Fibroblast of lung (primary cell): ENCODE measurements around the gene INCENP. TPM values are rescaled to one million over a fixed set of nuclear protein-coding genes. Genes with fewer than 3 reads are reported as not detected.

Source experiments
- DNase-seq, 2 donors: peaks; one replicate each; pipeline versions ENCODE4 v3.0.0 to v3.0.0-alpha.2; 2010; ENCODE audit warnings: low read depth in 2 of 2
- H2AFZ ChIP-seq: 2 replicates; pipeline ENCODE4 v1.5.1; 2012; ENCODE audit warnings: low read length, control low read depth, inconsistent platforms
- H3K27ac ChIP-seq: 2 replicates; pipeline ENCODE4 v1.5.1; 2011; ENCODE audit warnings: low read length, control low read depth; ENCODE audit not compliant: insufficient read depth
- H3K27me3 ChIP-seq: 2 replicates; pipeline ENCODE4 v1.5.1; 2011; ENCODE audit warnings: mild to moderate bottlenecking, low read length; ENCODE audit not compliant: control insufficient read depth, insufficient read depth
- H3K36me3 ChIP-seq: 2 replicates; pipeline ENCODE4 v1.5.1; 2011; ENCODE audit warnings: low read length; ENCODE audit not compliant: control insufficient read depth, insufficient read depth
- H3K4me1 ChIP-seq: 2 replicates; pipeline ENCODE4 v1.5.1; 2011; ENCODE audit warnings: low read length; ENCODE audit not compliant: control insufficient read depth, insufficient read depth; ENCODE audit errors: extremely low read depth
- H3K4me2 ChIP-seq: 2 replicates; pipeline ENCODE4 v1.5.1; 2011; ENCODE audit warnings: low read length, control low read depth; ENCODE audit not compliant: insufficient read depth; ENCODE audit errors: extremely low read depth
- H3K4me3 ChIP-seq, 4 experiments: fragments of 200-600 bp in 1 of 4; sonication (generic) in 1 of 4; replicated peaks in 1 of 4; 2 replicates each; pipeline ENCODE4 v1.5.1; 2011 to 2016; ENCODE audit warnings: low read length in 4 of 4, low read depth in 3 of 4, mild to moderate bottlenecking in 3 of 4, control low read depth in 2 of 4, inconsistent platforms in 1 of 4, mixed read lengths in 1 of 4; ENCODE audit not compliant: insufficient read depth in 1 of 4; ENCODE audit errors: control extremely low read depth in 1 of 4
- H3K79me2 ChIP-seq: 2 replicates; pipeline ENCODE4 v1.5.1; 2012; ENCODE audit warnings: mild to moderate bottlenecking, low read length, inconsistent platforms; ENCODE audit not compliant: control insufficient read depth, insufficient read depth
- H3K9ac ChIP-seq: 2 replicates; pipeline ENCODE4 v1.5.1; 2011; ENCODE audit warnings: mild to moderate bottlenecking, low read length, control low read depth; ENCODE audit not compliant: insufficient read depth
- H3K9me3 ChIP-seq: 2 replicates; pipeline ENCODE4 v1.5.1; 2012; ENCODE audit warnings: low read depth, low read length; ENCODE audit not compliant: control insufficient read depth, insufficient read depth
- H4K20me1 ChIP-seq: 2 replicates; pipeline ENCODE4 v1.5.1; 2011; ENCODE audit warnings: low read length; ENCODE audit not compliant: control insufficient read depth, insufficient read depth; ENCODE audit errors: extremely low read depth
- CTCF ChIP-seq, 2 donors: IDR thresholded peaks in 1 of 2; conservative IDR thresholded peaks in 1 of 2; 1 replicate in 1 of 2; 2 replicates in 1 of 2; pipeline ENCODE4 v1.5.1; 2011 to 2012; ENCODE audit warnings: low read length in 2 of 2, control low read depth in 1 of 2, inconsistent platforms in 1 of 2, low read depth in 1 of 2, mild to moderate bottlenecking in 1 of 2
- EZH2 ChIP-seq: IDR thresholded peaks from 2 replicates; pipeline ENCODE4 v1.5.1; 2012; ENCODE audit warnings: low read length, control low read depth, mild to moderate bottlenecking; ENCODE audit errors: missing control alignments
- polyA plus RNA-seq, 2 donors: library from polyadenylated mRNA; depleted of rRNA in 1 of 2; stranded (reverse) in 1 of 2; unstranded in 1 of 2; fragments of >200 nt; gene quantifications; 2 replicates each; pipeline ENCODE4 v1.2.1, GENCODE V29; 2011 to 2012; ENCODE audit warnings: missing spikeins in 1 of 2
- total RNA-seq: library from RNA; depleted of rRNA; stranded (reverse); fragments of >200 nt; gene quantifications from 2 replicates; pipeline ENCODE4 v1.2.1, GENCODE V29; 2014

INCENP gene
- total and polyA plus RNA-seq, 2 donors (not counting 1 experiment from before 2014, with no cell fraction given) = 6.6 to 12.7 TPM

- Histone ChIP-seq H3K9me3 (no peaks in the 10 kb centered on the region), H3K4me1 (no peaks in the 10 kb centered on the region), H3K4me2 (peak overlapping the region; percentile 42), H3K27ac (no peak overlapping the region), H3K27me3 (peaks cover 5% of the 10 kb centered on the region), H3K36me3 (no peaks in the 10 kb centered on the region), H3K4me3 (no peak overlapping the region), H3K79me2 (no peaks in the 10 kb centered on the region), H3K9ac (no peak overlapping the region), H2AFZ (peak overlapping the region; percentile 32), H4K20me1 (no peaks in the 10 kb centered on the region)
- peak; percentile 56 to 85 for DNase-seq
- TF ChIP-seq EZH2 (no peak), CTCF (conservative IDR thresholded peaks at IDR 0.05 in 1 of 2, IDR thresholded peaks at IDR 0.05 in 1 of 2; ENCODE audit: low read depth in 1 of 2, low read length in 2 of 2) (peak; percentile 63 to 72)
Observed at GRCh38 chr11:62171261-62171723, 47.5 kb downstream of the INCENP start.

GRCh38 chr11:62172294-62172693 lies 48.5 kb downstream of the INCENP start:
- Histone ChIP-seq H3K4me3 (no peak overlapping the region), H3K9ac (no peak overlapping the region), H4K20me1 (no peaks in the 10 kb centered on the region), H3K79me2 (no peaks in the 10 kb centered on the region), H2AFZ (no peak overlapping the region), H3K27ac (no peak overlapping the region), H3K36me3 (no peaks in the 10 kb centered on the region), H3K9me3 (no peaks in the 10 kb centered on the region), H3K27me3 (peaks cover 8% of the 10 kb centered on the region), H3K4me1 (no peaks in the 10 kb centered on the region), H3K4me2 (no peak overlapping the region)
- no peak for DNase-seq
- TF ChIP-seq CTCF (conservative IDR thresholded peaks at IDR 0.05 in 1 of 2, IDR thresholded peaks at IDR 0.05 in 1 of 2; ENCODE audit: low read depth in 1 of 2, low read length in 2 of 2) = no peak
- no peak for TF ChIP-seq EZH2

- Histone ChIP-seq H3K27ac (no peak overlapping the region), H3K4me1 (no peaks in the 10 kb centered on the region), H3K27me3 (peaks cover 12% of the 10 kb centered on the region), H3K79me2 (no peaks in the 10 kb centered on the region), H4K20me1 (no peaks in the 10 kb centered on the region), H3K4me3 (no peak overlapping the region), H3K36me3 (no peaks in the 10 kb centered on the region), H3K4me2 (no peak overlapping the region), H3K9ac (no peak overlapping the region), H2AFZ (no peak overlapping the region), H3K9me3 (no peaks in the 10 kb centered on the region)
- TF ChIP-seq CTCF (conservative IDR thresholded peaks at IDR 0.05 in 1 of 2, IDR thresholded peaks at IDR 0.05 in 1 of 2; ENCODE audit: low read depth in 1 of 2, low read length in 2 of 2) = no peak
- TF ChIP-seq EZH2 = no peak
- DNase-seq = no peak
Observed at GRCh38 chr11:62176766-62177165, 53.0 kb downstream of the INCENP start.
